BE2C (cell line): ENCODE results near the gene LENG1.
"Not testable (repeated sequence)": the region's sequence is repeated elsewhere in the genome, so short reads cannot be mapped to it uniquely, and the experiment has no call there.

Experiments used
- DNase-seq: peaks from one replicate; pipeline ENCODE4 v3.0.0-alpha.2; 2020
- H3K27me3 ChIP-seq: fragments of 250-450 bp; sonication (Bioruptor Pico); 2 replicates; pipeline ENCODE4 v1.5.1; 2020; ENCODE audit warnings: mild to moderate bottlenecking
- H3K36me3 ChIP-seq: fragments of 250-450 bp; sonication (Bioruptor Pico); 2 replicates; pipeline ENCODE4 v1.5.1; 2020; ENCODE audit warnings: mild to moderate bottlenecking
- H3K4me1 ChIP-seq: fragments of 250-450 bp; sonication (Bioruptor Pico); 2 replicates; pipeline ENCODE4 v1.5.1; 2020
- H3K4me3 ChIP-seq: 2 replicates; pipeline ENCODE4 v1.5.1; 2011; ENCODE audit warnings: low read depth, low read length
- H3K9me3 ChIP-seq: fragments of 250-450 bp; sonication (Bioruptor Pico); 2 replicates; pipeline ENCODE4 v1.5.1; 2020
- TF ChIP-seq, protein P1 (sequence below): IDR thresholded peaks from 2 replicates; pipeline ENCODE4 v1.5.1; 2012; ENCODE audit warnings: mild to moderate bottlenecking, low read depth, low read length

Gene LENG1

GRCh38 chr19:54186934-54187381 is 27.4 kb upstream of the LENG1 start:
- H3K4me3 ChIP-seq, result no peak overlapping the region
- H3K4me1 ChIP-seq, result no peaks in the 10 kb centered on the region
- no peaks in the 10 kb centered on the region for H3K27me3 ChIP-seq
- H3K36me3 ChIP-seq, result no peaks in the 10 kb centered on the region
- DNase-seq, result no peak
- no peaks in the 10 kb centered on the region for H3K9me3 ChIP-seq
- TF ChIP-seq, protein P1, sequence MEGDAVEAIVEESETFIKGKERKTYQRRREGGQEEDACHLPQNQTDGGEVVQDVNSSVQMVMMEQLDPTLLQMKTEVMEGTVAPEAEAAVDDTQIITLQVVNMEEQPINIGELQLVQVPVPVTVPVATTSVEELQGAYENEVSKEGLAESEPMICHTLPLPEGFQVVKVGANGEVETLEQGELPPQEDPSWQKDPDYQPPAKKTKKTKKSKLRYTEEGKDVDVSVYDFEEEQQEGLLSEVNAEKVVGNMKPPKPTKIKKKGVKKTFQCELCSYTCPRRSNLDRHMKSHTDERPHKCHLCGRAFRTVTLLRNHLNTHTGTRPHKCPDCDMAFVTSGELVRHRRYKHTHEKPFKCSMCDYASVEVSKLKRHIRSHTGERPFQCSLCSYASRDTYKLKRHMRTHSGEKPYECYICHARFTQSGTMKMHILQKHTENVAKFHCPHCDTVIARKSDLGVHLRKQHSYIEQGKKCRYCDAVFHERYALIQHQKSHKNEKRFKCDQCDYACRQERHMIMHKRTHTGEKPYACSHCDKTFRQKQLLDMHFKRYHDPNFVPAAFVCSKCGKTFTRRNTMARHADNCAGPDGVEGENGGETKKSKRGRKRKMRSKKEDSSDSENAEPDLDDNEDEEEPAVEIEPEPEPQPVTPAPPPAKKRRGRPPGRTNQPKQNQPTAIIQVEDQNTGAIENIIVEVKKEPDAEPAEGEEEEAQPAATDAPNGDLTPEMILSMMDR, result no peak

DNA sequence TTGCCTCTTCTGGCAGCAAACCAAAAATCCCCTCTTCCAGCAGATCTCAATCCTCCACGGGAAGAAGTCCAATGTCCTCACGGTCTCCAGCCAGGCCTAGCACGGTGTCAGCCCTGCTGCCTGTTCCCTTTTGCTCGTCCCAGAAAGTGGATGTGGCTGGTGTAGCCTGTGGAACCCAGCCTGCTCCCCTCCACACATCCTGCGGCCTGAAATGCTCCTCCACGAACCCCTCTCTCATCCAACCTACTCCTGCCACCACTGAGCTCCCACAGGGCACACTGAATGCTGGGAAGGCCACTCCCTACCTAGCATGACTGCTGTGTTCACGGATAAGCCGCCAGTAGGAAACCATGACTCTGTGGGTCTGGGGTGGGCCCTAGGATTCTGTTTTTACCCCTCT is 26.8 kb upstream of the LENG1 start:
- H3K9me3 ChIP-seq, result no peaks in the 10 kb centered on the region
- TF ChIP-seq, protein P1, result no peak
- no peak overlapping the region for H3K4me3 ChIP-seq
- no peaks in the 10 kb centered on the region for H3K27me3 ChIP-seq
- no peak for DNase-seq
- H3K36me3 ChIP-seq, result no peaks in the 10 kb centered on the region
- no peaks in the 10 kb centered on the region for H3K4me1 ChIP-seq

DNA sequence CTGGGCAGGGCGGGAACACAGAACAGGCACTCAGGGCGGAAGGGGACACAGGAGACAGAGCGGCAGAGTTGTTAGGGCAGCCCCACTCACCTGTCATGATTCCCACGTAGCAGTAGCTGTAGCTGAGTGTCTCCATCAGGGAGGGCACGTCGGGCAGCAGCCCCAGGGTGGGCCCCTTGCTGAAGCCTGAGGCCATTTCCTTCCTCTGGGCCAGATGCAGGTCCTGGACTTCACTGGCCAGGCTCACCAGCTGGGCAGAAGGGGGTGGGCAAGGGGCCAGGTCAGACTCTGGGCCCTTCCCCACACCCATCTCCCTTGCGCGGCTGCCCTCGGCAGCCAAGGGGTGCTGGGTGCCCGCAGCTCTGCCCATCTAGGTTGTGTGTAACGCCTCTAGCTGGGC is 23.9 kb upstream of the LENG1 start:
- Histone ChIP-seq H3K4me1 (peaks cover 4% of the 10 kb centered on the region; the same call in 1 of the 2 replicates), H3K4me3 (no peak overlapping the region), H3K27me3 (no peaks in the 10 kb centered on the region), H3K9me3 (no peaks in the 10 kb centered on the region), H3K36me3 (no peaks in the 10 kb centered on the region)
- DNase-seq, result no peak
- TF ChIP-seq, protein P1, result no peak

DNA sequence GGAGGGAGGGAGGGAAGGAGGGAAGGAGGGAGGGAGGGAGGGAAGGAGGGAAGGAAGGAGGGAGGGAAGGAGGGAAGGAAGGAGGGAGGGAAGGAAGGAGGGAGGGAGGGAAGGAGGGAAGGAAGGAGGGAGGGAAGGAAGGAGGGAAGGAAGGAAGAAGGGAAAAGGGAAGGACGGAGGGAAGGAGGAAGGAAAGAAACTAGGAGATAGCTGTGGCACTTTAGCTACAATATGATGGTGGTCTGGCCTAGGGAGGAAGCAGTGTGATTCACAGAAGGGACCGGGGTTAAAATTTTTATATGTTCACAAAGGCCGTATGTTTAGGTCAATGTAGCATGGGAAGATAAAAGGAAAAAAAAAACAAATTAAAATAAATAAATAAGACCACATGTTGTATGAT is 22.4 kb upstream of the LENG1 start:
- not testable (repeated sequence) for H3K4me1 ChIP-seq, H3K4me3 ChIP-seq, H3K9me3 ChIP-seq, H3K36me3 ChIP-seq, DNase-seq, H3K27me3 ChIP-seq

DNA sequence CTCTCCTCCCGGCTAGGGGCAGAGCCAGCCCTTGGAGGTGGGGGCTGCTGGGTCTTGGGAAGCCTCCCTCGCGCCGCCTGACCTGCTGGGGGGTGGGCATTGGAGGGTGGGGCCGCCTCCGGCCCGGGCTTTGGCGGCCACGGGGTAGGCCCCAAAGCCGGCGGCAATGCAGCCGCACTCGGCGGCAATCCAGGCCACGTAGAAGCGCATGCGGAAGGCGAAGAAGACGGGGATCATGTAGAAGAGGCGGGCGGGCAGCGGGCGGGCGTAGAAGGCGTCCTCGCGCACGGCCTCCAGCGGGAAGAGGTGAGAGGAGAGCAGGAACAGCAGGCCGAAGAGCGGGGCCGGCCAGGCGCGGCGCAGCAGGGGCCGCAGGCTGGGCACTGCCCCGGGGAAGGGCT is 21.2 kb upstream of the LENG1 start:
- no peak overlapping the region for H3K4me3 ChIP-seq
- H3K36me3 ChIP-seq, result no peaks in the 10 kb centered on the region
- peaks cover 4% of the 10 kb centered on the region; the same call in 1 of the 2 replicates for H3K4me1 ChIP-seq
- H3K27me3 ChIP-seq, result no peaks in the 10 kb centered on the region
- H3K9me3 ChIP-seq, result no peaks in the 10 kb centered on the region
- TF ChIP-seq, protein P1, result no peak
- no peak for DNase-seq

- Histone ChIP-seq H3K4me1 (peaks cover 4% of the 10 kb centered on the region; the same call in 1 of the 2 replicates), H3K36me3 (no peaks in the 10 kb centered on the region), H3K4me3 (no peak overlapping the region), H3K9me3 (no peaks in the 10 kb centered on the region), H3K27me3 (no peaks in the 10 kb centered on the region)
- peak; percentile 88 for DNase-seq
- TF ChIP-seq, protein P1, result peak; percentile 83
Observed at GRCh38 chr19:54179921-54180461, 20.5 kb upstream of the LENG1 start.
